Right cardiac atrium (tissue), 5 donors: ENCODE measurements around the gene BHMT2. TPM values are rescaled to one million over a fixed set of nuclear protein-coding genes. Genes with fewer than 3 reads are reported as not detected.
A peak's percentile ranks its signal among the peaks of the same experiment; 100 is the strongest.

ENCODE experiments used
- ATAC-seq, 2 donors: fragments of 200-7000 bp; cut with Tn5 transposase; one replicate each; pipeline versions ENCODE4 v1.8.0 to v1.9.1; 2020; ENCODE audit warnings: moderate library complexity in 2 of 2, mild to moderate bottlenecking in 1 of 2
- DNase-seq, 3 donors: peaks; one replicate each; pipeline ENCODE4 v3.0.0-alpha.2; 2020
- H3K27ac ChIP-seq: one replicate; pipeline ENCODE4 v1.5.1; 2013; ENCODE audit warnings: mild to moderate bottlenecking, low read length, control low read depth, moderate library complexity
- H3K27me3 ChIP-seq: one replicate; pipeline ENCODE4 v1.6.1; 2013; ENCODE audit not compliant: control insufficient read depth, insufficient read depth
- H3K4me1 ChIP-seq: one replicate; pipeline ENCODE4 v1.6.1; 2013; ENCODE audit warnings: low read length; ENCODE audit not compliant: control insufficient read depth, insufficient read depth
- H3K4me3 ChIP-seq: one replicate; pipeline ENCODE4 v1.5.1; 2013; ENCODE audit warnings: low read length, control low read depth
- H3K9me3 ChIP-seq: one replicate; pipeline ENCODE4 v1.6.1; 2013; ENCODE audit warnings: low read length; ENCODE audit not compliant: control insufficient read depth
- WGBS: extraction: QIAGEN DNeasy Blood & Tissue Kit; methylation state at CpG from one replicate; pipeline ENCODE4 v1.1.7; 2013; 5-methylcytosine and 5-hydroxymethylcytosine counted together
- intact Hi-C, 4 donors: fragments of 100-400 bp; cut with DNase I; formaldehyde crosslinking; loops; one replicate each; pipeline versions ENCODE4 v1.11.0 to v1.14.0; 2022 to 2023
- polyA plus RNA-seq: library from polyadenylated mRNA; stranded (reverse); fragments of 200-250 nt; gene quantifications from one replicate; pipeline ENCODE4 v1.2.3, GENCODE V29; 2013
- total RNA-seq, 4 donors: library from RNA; stranded (reverse); fragmentation: NEBNext Ultra II Directional; extraction: Animal tissue kit (Norgen Biotek cat#: 25700); gene quantifications; one replicate each; pipeline ENCODE4 v1.2.1, GENCODE V29; 2021
- donor health status: healthy with polysubstance abuse.
- donor health status: DM: no; HTN: yes; CAD: no.
- donor health status: DM: no; HTN: no; CAD: no.
- donor health status: DM: no; HTN: yes; CAD: no; lungs with severe emphysema.
- donor health status: DM: yes; HTN: yes; CAD: no.

BHMT2 gene
- total and polyA plus RNA-seq, 5 donors = 16.4 to 40.3 (median 20.4) TPM

GRCh38 chr5:79120221-79120620 is 50.7 kb downstream of the BHMT2 start:
- Histone ChIP-seq H3K4me1 (no peaks in the 10 kb centered on the region), H3K27me3 (no peaks in the 10 kb centered on the region), H3K9me3 (no peaks in the 10 kb centered on the region), H3K27ac (no peak overlapping the region), H3K4me3 (no peak overlapping the region)
- intact Hi-C loops = no loop called here
- ATAC-seq = no peak
- WGBS = 92% methylated on average over 4 of the region's 4 CpGs
- no peak for DNase-seq

- Histone ChIP-seq H3K9me3 (no peaks in the 10 kb centered on the region), H3K4me1 (no peaks in the 10 kb centered on the region), H3K27me3 (no peaks in the 10 kb centered on the region), H3K27ac (no peak overlapping the region), H3K4me3 (no peak overlapping the region)
- intact Hi-C loops = no loop called here
- ATAC-seq (no peak), DNase-seq (no peak)
Observed at GRCh38 chr5:79122973-79123372, 53.4 kb downstream of the BHMT2 start.

- no peak overlapping the region for H3K4me3 ChIP-seq
- no peaks in the 10 kb centered on the region for H3K4me1 ChIP-seq
- no peak overlapping the region for H3K27ac ChIP-seq
- no peaks in the 10 kb centered on the region for H3K9me3 ChIP-seq
- no peaks in the 10 kb centered on the region for H3K27me3 ChIP-seq
- ATAC-seq (no peak), DNase-seq (no peak)
- intact Hi-C loops = no loop called here
- 89% methylated on average over 1 of the region's 1 CpG for WGBS
Observed at GRCh38 chr5:79124607-79125006, 55.0 kb downstream of the BHMT2 start.

- H3K4me1 ChIP-seq = no peaks in the 10 kb centered on the region
- DNase-seq (no peak), ATAC-seq (no peak)
- 74% methylated on average over 6 of the region's 6 CpGs for WGBS
- H3K9me3 ChIP-seq = no peaks in the 10 kb centered on the region
- H3K4me3 ChIP-seq = no peak overlapping the region
- H3K27ac ChIP-seq = no peak overlapping the region
- no peaks in the 10 kb centered on the region for H3K27me3 ChIP-seq
- intact Hi-C loops = loop anchor here in 3 of 4 donors (5.0 to 10.0 kb wide), 3 partner anchors 108 to 404 kb away; no protein-coding TSS in a partner anchor
Observed at GRCh38 chr5:79130781-79131180, 61.2 kb downstream of the BHMT2 start.

- 6% methylated on average over 4 of the region's 4 CpGs for WGBS
- H3K27ac ChIP-seq = peak overlapping the region; percentile 62
- H3K27me3 ChIP-seq = no peaks in the 10 kb centered on the region
- no peaks in the 10 kb centered on the region for H3K9me3 ChIP-seq
- DNase-seq = no peak
- peak; percentile 29 to 71 for ATAC-seq
- peak overlapping the region; percentile 51 for H3K4me3 ChIP-seq
- no peaks in the 10 kb centered on the region for H3K4me1 ChIP-seq
- intact Hi-C loops = loop anchor here (2.0 to 10.0 kb wide), 4 partner anchors 108 to 402 kb away; no protein-coding TSS in a partner anchor
Observed at GRCh38 chr5:79133121-79133656, 63.6 kb downstream of the BHMT2 start.

GRCh38 chr5:79133657-79134451 is 64.3 kb downstream of the BHMT2 start:
- WGBS = 4% methylated on average over 11 of the region's 11 CpGs
- Histone ChIP-seq H3K4me1 (no peaks in the 10 kb centered on the region), H3K9me3 (no peaks in the 10 kb centered on the region), H3K27me3 (no peaks in the 10 kb centered on the region), H3K27ac (no peak overlapping the region), H3K4me3 (peak overlapping the region; percentile 51)
- peak; percentile 58 to 85 (median 68) for DNase-seq
- peak; percentile 72 to 84 for ATAC-seq
- intact Hi-C loops = loop anchor here (2.0 to 10.0 kb wide), 4 partner anchors 109 to 401 kb away; no protein-coding TSS in a partner anchor

GRCh38 chr5:79135790-79136553 is 66.4 kb downstream of the BHMT2 start:
- Histone ChIP-seq H3K9me3 (no peaks in the 10 kb centered on the region), H3K27ac (no peak overlapping the region), H3K4me1 (no peaks in the 10 kb centered on the region), H3K4me3 (no peak overlapping the region), H3K27me3 (no peaks in the 10 kb centered on the region)
- 92% methylated on average over 5 of the region's 5 CpGs for WGBS
- no peak for ATAC-seq
- intact Hi-C loops = loop anchor here in 1 of 4 donors (10.0 kb wide), 2 partner anchors 329 to 399 kb away; no protein-coding TSS in a partner anchor
- no peak for DNase-seq

GRCh38 chr5:79136618-79137017 is 67.1 kb downstream of the BHMT2 start:
- ATAC-seq = no peak
- no peak overlapping the region for H3K27ac ChIP-seq
- no peaks in the 10 kb centered on the region for H3K4me1 ChIP-seq
- no peaks in the 10 kb centered on the region for H3K27me3 ChIP-seq
- H3K9me3 ChIP-seq = no peaks in the 10 kb centered on the region
- H3K4me3 ChIP-seq = no peak overlapping the region
- intact Hi-C loops = loop anchor here in 1 of 4 donors (10.0 kb wide), 2 partner anchors 328 to 398 kb away; no protein-coding TSS in a partner anchor
- WGBS = 91% methylated on average over 2 of the region's 2 CpGs
- DNase-seq = no peak

Other genes starting within 250 kb of the BHMT2 start
- 10 to 100 TPM; 11.0 to 14.1 (median 13.7) TPM for gene ARSB, start 84.5 kb upstream of the BHMT2 start, total RNA-seq
- gene ARSB, start 84.5 kb upstream of the BHMT2 start, polyA plus RNA-seq = 4.8 TPM
- 1 to 10 TPM; 4.3 to 7.0 (median 5.0) TPM for gene DMGDH, start 93 bp upstream of the BHMT2 start, total RNA-seq
- gene DMGDH, start 93 bp upstream of the BHMT2 start, polyA plus RNA-seq = 1.9 TPM
- gene BHMT, start 42.0 kb downstream of the BHMT2 start, total RNA-seq = under 1 TPM in 3 of 4 donors, not detected in 1; 0.14 to 0.44 (median 0.28) TPM
- 0.07 TPM for gene BHMT, start 42.0 kb downstream of the BHMT2 start, polyA plus RNA-seq
- 10 to 100 TPM; 10.3 to 14.5 (median 11.6) TPM for gene JMY, start 166.4 kb downstream of the BHMT2 start, total RNA-seq
- 4.1 TPM for gene JMY, start 166.4 kb downstream of the BHMT2 start, polyA plus RNA-seq